Common myeloid progenitor, CD34-positive (primary cell): Measurements from ENCODE around the gene PLA2G4B.
A peak's percentile ranks its signal among the peaks of the same experiment; 100 is the strongest.

ENCODE experiments used
- CTCF ChIA-PET: fragments of 350-600 bp; sonication (Branson Sonifier 250); formaldehyde crosslinking; loops from one replicate; lab custom pipeline; 2021; ENCODE audit warnings: antibody characterized with exemption; lab: Charles Lee
- POLR2A ChIA-PET: fragments of 350-600 bp; sonication (Branson Sonifier 250); formaldehyde crosslinking; loops from one replicate; lab custom pipeline; 2021; ENCODE audit warnings: antibody characterized with exemption; lab: Charles Lee
- DNase-seq, 3 donors: peaks; one replicate each; pipeline versions ENCODE4 v3.0.0 to v3.0.0-alpha.2; 2013
- H3K27ac ChIP-seq, 2 experiments: 1 replicate in 1 of 2; 2 replicates in 1 of 2; pipeline ENCODE4 v1.7.0; 2013; ENCODE audit warnings: inconsistent platforms in 2 of 2, low read length in 2 of 2, mild to moderate bottlenecking in 2 of 2, low read depth in 1 of 2, moderate library complexity in 1 of 2; ENCODE audit not compliant: severe bottlenecking in 2 of 2, insufficient read depth in 1 of 2, poor library complexity in 1 of 2
- H3K27me3 ChIP-seq, 5 experiments: replicated peaks in 2 of 5; 1 replicate in 3 of 5; 2 replicates in 2 of 5; pipeline versions ENCODE4 v1.6.1 to v1.7.0; 2013; ENCODE audit warnings: low read length in 4 of 5, mild to moderate bottlenecking in 2 of 5, moderate library complexity in 2 of 5, inconsistent platforms in 1 of 5; ENCODE audit not compliant: insufficient read depth in 5 of 5, control insufficient read depth in 4 of 5
- H3K36me3 ChIP-seq, 4 experiments: 1 replicate in 2 of 4; 2 replicates in 2 of 4; pipeline versions ENCODE4 v1.6.1 to v1.7.0; 2013; ENCODE audit warnings: low read length in 3 of 4, control low read depth in 1 of 4, mild to moderate bottlenecking in 1 of 4; ENCODE audit not compliant: control insufficient read depth in 4 of 4, insufficient read depth in 4 of 4
- H3K4me1 ChIP-seq, 4 experiments: 1 replicate in 3 of 4; 2 replicates in 1 of 4; pipeline versions ENCODE4 v1.6.1 to v1.7.1; 2013; ENCODE audit warnings: low read length in 3 of 4, mild to moderate bottlenecking in 3 of 4, control low read depth in 1 of 4, inconsistent platforms in 1 of 4, moderate library complexity in 1 of 4; ENCODE audit not compliant: control insufficient read depth in 4 of 4, insufficient read depth in 4 of 4; ENCODE audit errors: control extremely low read depth in 1 of 4
- H3K4me3 ChIP-seq, 7 experiments: 1 replicate in 4 of 7; 2 replicates in 3 of 7; pipeline versions ENCODE4 v1.5.1 to v1.7.0; 2013; ENCODE audit warnings: mild to moderate bottlenecking in 7 of 7, low read length in 6 of 7, moderate library complexity in 6 of 7, inconsistent platforms in 2 of 7, low read depth in 2 of 7, control low read depth in 1 of 7; ENCODE audit not compliant: insufficient read depth in 4 of 7, control insufficient read depth in 1 of 7; ENCODE audit errors: extremely low read depth in 1 of 7
- H3K9me3 ChIP-seq, 5 experiments: 1 replicate in 4 of 5; 2 replicates in 1 of 5; pipeline versions ENCODE4 v1.6.1 to v1.7.1; 2013; ENCODE audit warnings: low read length in 4 of 5, mild to moderate bottlenecking in 2 of 5, inconsistent platforms in 1 of 5, low read depth in 1 of 5, moderate library complexity in 1 of 5; ENCODE audit not compliant: control insufficient read depth in 4 of 5, insufficient read depth in 2 of 5; ENCODE audit errors: control extremely low read depth in 1 of 5
- WGBS: methylation state at CpG from one replicate; pipeline ENCODE4 v1.1.5; 2013; ENCODE audit not compliant: insufficient coverage; 5-methylcytosine and 5-hydroxymethylcytosine counted together

Gene PLA2G4B

GRCh38 chr15:41891226-41891625 lies 52.6 kb downstream of the PLA2G4B start:
- Histone ChIP-seq H3K27ac (no peak overlapping the region), H3K36me3 (no peaks in the 10 kb centered on the region), H3K9me3 (no peaks in the 10 kb centered on the region), H3K4me1 (peaks cover 0 to 33% (median 27%) of the 10 kb centered on the region in 4 experiments), H3K27me3 (no peaks in the 10 kb centered on the region), H3K4me3 (no peak overlapping the region)
- CTCF ChIA-PET: interaction anchor here (1.1 to 2.2 kb wide), 2 partner anchors 13 to 17 kb away, joined by 4 to 15 read pairs; no protein-coding TSS in a partner anchor
- DNase-seq: no peak
- WGBS: 94% methylated on average over 5 of the region's 6 CpGs
- POLR2A ChIA-PET: no interaction called here

GRCh38 chr15:41891946-41892345 lies 53.3 kb downstream of the PLA2G4B start:
- DNase-seq: no peak
- ChIA-PET POLR2A (no interaction called here), CTCF (interaction anchor here (1.3 to 2.2 kb wide), 6 partner anchors 8 to 81 kb away, joined by 4 to 15 read pairs (median 6); no protein-coding TSS in a partner anchor)
- Histone ChIP-seq H3K4me1 (peaks cover 0 to 33% (median 27%) of the 10 kb centered on the region in 4 experiments), H3K27me3 (no peaks in the 10 kb centered on the region), H3K4me3 (no peak overlapping the region), H3K36me3 (no peaks in the 10 kb centered on the region), H3K27ac (no peak overlapping the region), H3K9me3 (no peaks in the 10 kb centered on the region)
- 100% methylated on average over 3 of the region's 3 CpGs for WGBS

GRCh38 chr15:41892621-41893421 lies 54.2 kb downstream of the PLA2G4B start:
- ChIA-PET CTCF (interaction anchor here (1.1 to 2.2 kb wide), 8 partner anchors 9 to 82 kb away, joined by 3 to 15 read pairs (median 4); no protein-coding TSS in a partner anchor), POLR2A (no interaction called here)
- H3K27me3 ChIP-seq: no peaks in the 10 kb centered on the region
- H3K9me3 ChIP-seq: no peaks in the 10 kb centered on the region
- no peak overlapping the region for H3K4me3 ChIP-seq
- WGBS: 53% methylated on average over 17 of the region's 22 CpGs
- H3K27ac ChIP-seq: no peak overlapping the region
- peaks cover 0 to 33% (median 27%) of the 10 kb centered on the region in 4 experiments for H3K4me1 ChIP-seq
- peak in 2 of 3 donors; percentile 40 for DNase-seq
- H3K36me3 ChIP-seq: no peaks in the 10 kb centered on the region

- H3K27ac ChIP-seq: no peak within 1 kb of the TSS
- DNase-seq: no peak
Observed at GRCh38 chr15:41893422-41894250, 55.0 kb downstream of the PLA2G4B start, which contains the start of gene SPTBN5. Gene SPTBN5, minus strand, starts transcription at chr15:41894053. Its CDS starts 556 bp downstream, at chr15:41893497.

GRCh38 chr15:41894251-41894790 lies 55.7 kb downstream of the PLA2G4B start:
- no peak overlapping the region for H3K27ac ChIP-seq
- 86% methylated on average over 15 of the region's 17 CpGs for WGBS

More at GRCh38 chr15:41893422-41894250, 55.0 kb downstream of the PLA2G4B start, which contains the start of gene SPTBN5:
- ChIA-PET POLR2A (no interaction called here), CTCF (interaction anchor here (0.6 to 2.2 kb wide), 10 partner anchors 10 to 28 kb away, joined by 3 to 24 read pairs (median 4); no protein-coding TSS in a partner anchor)
- no peaks in the 10 kb centered on the region for H3K27me3 ChIP-seq
- no peaks in the 10 kb centered on the region for H3K9me3 ChIP-seq
- H3K4me3 ChIP-seq: peak within 1 kb of the TSS in 3 of 7 experiments; percentile 13 to 46 (median 46)
- H3K4me1 ChIP-seq: peaks cover 0 to 33% (median 26%) of the 10 kb centered on the region in 4 experiments
- WGBS: 96% methylated on average over 9 of the region's 15 CpGs
- H3K36me3 ChIP-seq: no peaks in the 10 kb centered on the region

GRCh38 chr15:41894791-41895463 lies 56.3 kb downstream of the PLA2G4B start:
- CTCF ChIA-PET: interaction anchor here (0.6 to 2.2 kb wide), 12 partner anchors 9 to 121 kb away, joined by 3 to 24 read pairs (median 4); partner anchors contain the start of gene MAPKBP1
- POLR2A ChIA-PET: interaction anchor here (0.9 to 1.5 kb wide), 3 partner anchors 9 to 120 kb away, joined by 4 to 7 read pairs (median 4); partner anchors contain the start of gene MAPKBP1
- H3K36me3 ChIP-seq: no peaks in the 10 kb centered on the region
- H3K27me3 ChIP-seq: no peaks in the 10 kb centered on the region
- H3K9me3 ChIP-seq: no peaks in the 10 kb centered on the region
- DNase-seq: peak; percentile 85 to 96 (median 94)
- peak overlapping the region in 3 of 7 experiments; percentile 24 to 46 (median 46) for H3K4me3 ChIP-seq
- peaks cover 0 to 33% (median 24%) of the 10 kb centered on the region in 4 experiments for H3K4me1 ChIP-seq
- no peak overlapping the region for H3K27ac ChIP-seq
- WGBS: 5% methylated on average over 21 of the region's 24 CpGs

More at GRCh38 chr15:41894251-41894790, 55.7 kb downstream of the PLA2G4B start:
- CTCF ChIA-PET: interaction anchor here (0.6 to 2.2 kb wide), 6 partner anchors 10 to 67 kb away, joined by 3 to 24 read pairs (median 4); no protein-coding TSS in a partner anchor
- Histone ChIP-seq H3K36me3 (no peaks in the 10 kb centered on the region), H3K27me3 (no peaks in the 10 kb centered on the region), H3K9me3 (no peaks in the 10 kb centered on the region), H3K4me1 (peaks cover 0 to 33% (median 23%) of the 10 kb centered on the region in 4 experiments), H3K4me3 (peak overlapping the region in 3 of 7 experiments; percentile 13 to 46 (median 46))
- POLR2A ChIA-PET: interaction anchor here (1.5 kb wide), 1 partner anchor 120 kb away, joined by 7 read pairs; the partner anchor contains the start of gene MAPKBP1
- DNase-seq: no peak
